PC-9 (cell line): ENCODE measurements around the gene CTSH.

Source experiments
- EZH2 ChIP-seq: fragments of 200-600 bp; sonication (generic); IDR thresholded peaks from 2 replicates; pipeline ENCODE4 v1.8.0; 2017; ENCODE audit warnings: antibody characterized with exemption, low read depth
- TF ChIP-seq, protein P1 (sequence below): fragments of 200-600 bp; sonication (generic); conservative IDR thresholded peaks from 2 replicates; pipeline ENCODE4 v1.6.1; 2017; ENCODE audit warnings: mixed run types, antibody characterized with exemption, mild to moderate bottlenecking, moderate library complexity

DNA sequence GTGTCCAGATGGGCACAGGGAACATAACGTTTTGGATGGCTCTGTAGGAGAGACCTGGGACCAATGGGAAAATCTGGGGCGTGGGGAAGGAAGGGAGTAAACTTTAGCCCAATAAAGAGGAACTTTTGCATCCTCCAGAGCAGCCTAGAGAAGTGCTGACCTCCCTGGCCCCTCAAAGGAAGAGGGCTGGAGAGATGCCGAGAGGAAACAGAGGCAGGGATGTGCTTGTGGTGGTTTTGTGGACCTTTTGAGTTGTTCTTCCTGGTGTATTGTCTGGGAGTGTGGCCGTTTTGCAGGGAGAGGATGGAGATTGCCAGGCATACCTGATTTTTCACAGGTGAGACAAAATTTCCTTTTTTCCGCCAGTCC is 10.2 kb downstream of the CTSH start:
- TF ChIP-seq, protein P1, sequence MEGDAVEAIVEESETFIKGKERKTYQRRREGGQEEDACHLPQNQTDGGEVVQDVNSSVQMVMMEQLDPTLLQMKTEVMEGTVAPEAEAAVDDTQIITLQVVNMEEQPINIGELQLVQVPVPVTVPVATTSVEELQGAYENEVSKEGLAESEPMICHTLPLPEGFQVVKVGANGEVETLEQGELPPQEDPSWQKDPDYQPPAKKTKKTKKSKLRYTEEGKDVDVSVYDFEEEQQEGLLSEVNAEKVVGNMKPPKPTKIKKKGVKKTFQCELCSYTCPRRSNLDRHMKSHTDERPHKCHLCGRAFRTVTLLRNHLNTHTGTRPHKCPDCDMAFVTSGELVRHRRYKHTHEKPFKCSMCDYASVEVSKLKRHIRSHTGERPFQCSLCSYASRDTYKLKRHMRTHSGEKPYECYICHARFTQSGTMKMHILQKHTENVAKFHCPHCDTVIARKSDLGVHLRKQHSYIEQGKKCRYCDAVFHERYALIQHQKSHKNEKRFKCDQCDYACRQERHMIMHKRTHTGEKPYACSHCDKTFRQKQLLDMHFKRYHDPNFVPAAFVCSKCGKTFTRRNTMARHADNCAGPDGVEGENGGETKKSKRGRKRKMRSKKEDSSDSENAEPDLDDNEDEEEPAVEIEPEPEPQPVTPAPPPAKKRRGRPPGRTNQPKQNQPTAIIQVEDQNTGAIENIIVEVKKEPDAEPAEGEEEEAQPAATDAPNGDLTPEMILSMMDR = no peak
- TF ChIP-seq EZH2 = no peak
